H1 (cell line): Measurements from ENCODE around the gene SLC19A1. TPM values are rescaled to one million over a fixed set of nuclear protein-coding genes. Genes with fewer than 3 reads are reported as not detected.

Experiments used
- CTCF ChIA-PET: fragments of 300-600 bp; sonication (Branson Sonifier 250); formaldehyde crosslinking; loops from one replicate; lab custom pipeline; 2021; ENCODE audit not compliant: partially characterized antibody; lab: Charles Lee
- POLR2A ChIA-PET: fragments of 300-600 bp; sonication (Branson Sonifier 250); formaldehyde crosslinking; loops from one replicate; lab custom pipeline; 2021; ENCODE audit warnings: inconsistent platforms; ENCODE audit not compliant: partially characterized antibody; lab: Charles Lee
- DNase-seq, 2 experiments: peaks; one replicate each; pipeline versions ENCODE4 v3.0.0 to v3.0.0-alpha.2; 2010 to 2022; ENCODE audit warnings: low spot score in 2 of 2, low read depth in 1 of 2, mixed read lengths in 1 of 2
- FAIRE-seq: peaks from 2 replicates; lab custom pipeline; 2011; peaks lifted over from hg19 to GRCh38; lab: Jason Lieb, UNC
- H2AFZ ChIP-seq: 2 replicates; pipeline ENCODE4 v1.8.1; 2012; ENCODE audit warnings: low read length, inconsistent platforms
- H2AK5ac ChIP-seq: 2 replicates; pipeline ENCODE4 v1.6.1; 2013; ENCODE audit warnings: low read depth, low read length
- H2BK120ac ChIP-seq: replicated peaks from 2 replicates; pipeline ENCODE3; 2013; ENCODE audit warnings: low read depth, low read length, inconsistent platforms
- H2BK12ac ChIP-seq: 2 replicates; pipeline ENCODE4 v1.6.1; 2013; ENCODE audit warnings: low read depth, low read length
- H2BK15ac ChIP-seq: 2 replicates; pipeline ENCODE4 v1.6.1; 2013; ENCODE audit warnings: low read length
- H2BK20ac ChIP-seq: 2 replicates; pipeline ENCODE4 v1.6.1; 2013; ENCODE audit warnings: low read length
- H2BK5ac ChIP-seq: 2 replicates; pipeline ENCODE4 v1.6.1; 2013; ENCODE audit warnings: low read depth, low read length
- H3K14ac ChIP-seq: 2 replicates; pipeline ENCODE4 v1.6.1; 2013; ENCODE audit warnings: inconsistent platforms; ENCODE audit not compliant: insufficient read length
- H3K18ac ChIP-seq: 2 replicates; pipeline ENCODE4 v1.6.1; 2013; ENCODE audit warnings: low read length; ENCODE audit errors: extremely low read depth
- H3K23ac ChIP-seq: 2 replicates; pipeline ENCODE4 v1.6.1; 2013; ENCODE audit warnings: inconsistent platforms; ENCODE audit not compliant: insufficient read length
- H3K23me2 ChIP-seq: 2 replicates; pipeline ENCODE4 v1.6.1; 2013; ENCODE audit warnings: low read depth, low read length
- H3K27ac ChIP-seq: 2 replicates; pipeline ENCODE4 v1.6.1; 2011; ENCODE audit warnings: low read depth, low read length, inconsistent platforms
- H3K27me3 ChIP-seq, 4 experiments: replicated peaks in 1 of 4; 1 replicate in 1 of 4; 2 replicates in 3 of 4; pipeline versions ENCODE4 v1.6.1 to v1.8.1; 2011 to 2013; ENCODE audit warnings: low read length in 3 of 4, mild to moderate bottlenecking in 3 of 4, inconsistent platforms in 2 of 4, mixed read lengths in 2 of 4, moderate library complexity in 1 of 4; ENCODE audit not compliant: control insufficient read depth in 3 of 4, insufficient read depth in 3 of 4; ENCODE audit errors: extremely low read depth in 1 of 4
- H3K36me3 ChIP-seq, 4 experiments: 2 replicates each; pipeline versions ENCODE4 v1.6.1 to v1.8.1; 2011 to 2013; ENCODE audit warnings: mild to moderate bottlenecking in 4 of 4, low read length in 3 of 4, moderate library complexity in 2 of 4, control low read depth in 1 of 4, inconsistent platforms in 1 of 4; ENCODE audit not compliant: insufficient read depth in 4 of 4, control insufficient read depth in 2 of 4
- H3K4ac ChIP-seq: replicated peaks from 2 replicates; pipeline ENCODE3; 2013; ENCODE audit warnings: low read length, low read depth, mixed read lengths, inconsistent platforms; ENCODE audit not compliant: insufficient read length
- H3K4me1 ChIP-seq, 4 experiments: replicated peaks in 1 of 4; 1 replicate in 1 of 4; 2 replicates in 3 of 4; pipeline versions ENCODE4 v1.6.1 to v1.8.1; 2011 to 2013; ENCODE audit warnings: low read length in 3 of 4, inconsistent platforms in 2 of 4, mixed read lengths in 1 of 4; ENCODE audit not compliant: insufficient read depth in 4 of 4, control insufficient read depth in 3 of 4
- H3K4me2 ChIP-seq, 2 experiments: 2 replicates each; pipeline versions ENCODE4 v1.6.1 to v1.8.1; 2011 to 2013; ENCODE audit warnings: low read depth in 2 of 2, low read length in 2 of 2, control low read depth in 1 of 2, inconsistent platforms in 1 of 2, mild to moderate bottlenecking in 1 of 2; ENCODE audit not compliant: insufficient read depth in 1 of 2
- H3K4me3 ChIP-seq, 4 experiments: fragments of 200-600, 300-600 bp in 1 of 4; sonication (generic), shearing (Covaris generic), sonication (Bioruptor Twin) in 1 of 4; 2 replicates each; pipeline versions ENCODE4 v1.5.1 to v1.8.1; 2011 to 2016; ENCODE audit warnings: low read length in 4 of 4, low read depth in 3 of 4, control low read depth in 2 of 4, inconsistent platforms in 2 of 4, mild to moderate bottlenecking in 2 of 4, mixed read lengths in 1 of 4, moderate library complexity in 1 of 4; ENCODE audit not compliant: insufficient read depth in 2 of 4; ENCODE audit errors: extremely low read depth in 1 of 4
- H3K56ac ChIP-seq: replicated peaks from 2 replicates; pipeline ENCODE3; 2013; ENCODE audit warnings: low read depth, mild to moderate bottlenecking, mixed read lengths, low read length, inconsistent platforms; ENCODE audit not compliant: insufficient read length
- H3K79me1 ChIP-seq: 2 replicates; pipeline ENCODE4 v1.6.1; 2013; ENCODE audit warnings: low read depth, low read length, control low read depth
- H3K79me2 ChIP-seq, 2 experiments: 2 replicates each; pipeline versions ENCODE4 v1.6.1 to v1.8.1; 2012 to 2013; ENCODE audit warnings: low read length in 2 of 2, mild to moderate bottlenecking in 2 of 2, inconsistent platforms in 1 of 2; ENCODE audit not compliant: insufficient read depth in 2 of 2, control insufficient read depth in 1 of 2
- H3K9ac ChIP-seq, 4 experiments: replicated peaks in 1 of 4; 1 replicate in 1 of 4; 2 replicates in 3 of 4; pipeline versions ENCODE4 v1.6.1 to v1.8.1; 2011 to 2013; ENCODE audit warnings: low read depth in 3 of 4, low read length in 3 of 4, control low read depth in 2 of 4, mild to moderate bottlenecking in 2 of 4, moderate library complexity in 2 of 4, inconsistent platforms in 1 of 4; ENCODE audit errors: extremely low read depth in 1 of 4
- H3K9me3 ChIP-seq, 2 experiments: 2 replicates each; pipeline versions ENCODE4 v1.6.1 to v1.8.1; 2012 to 2013; ENCODE audit warnings: mild to moderate bottlenecking in 2 of 2, moderate library complexity in 2 of 2, control low read depth in 1 of 2, inconsistent platforms in 1 of 2, low read depth in 1 of 2, low read length in 1 of 2, mixed read lengths in 1 of 2; ENCODE audit not compliant: insufficient read depth in 2 of 2
- H4K20me1 ChIP-seq, 2 experiments: replicated peaks in 1 of 2; 2 replicates each; pipeline versions ENCODE3 to v1.8.1; 2011 to 2013; ENCODE audit warnings: inconsistent platforms in 2 of 2, low read length in 2 of 2, mild to moderate bottlenecking in 1 of 2; ENCODE audit not compliant: insufficient read depth in 2 of 2, control insufficient read depth in 1 of 2
- H4K5ac ChIP-seq: 2 replicates; pipeline ENCODE4 v1.6.1; 2013; ENCODE audit warnings: low read length, low read depth, mixed read lengths, inconsistent platforms; ENCODE audit not compliant: insufficient read length
- H4K8ac ChIP-seq: 2 replicates; pipeline ENCODE4 v1.8.0; 2013; ENCODE audit warnings: mild to moderate bottlenecking, moderate library complexity, low read length, inconsistent platforms; ENCODE audit not compliant: insufficient read depth; ENCODE audit errors: extremely low read depth
- H4K91ac ChIP-seq: replicated peaks from 2 replicates; pipeline ENCODE3; 2013; ENCODE audit warnings: low read length, mixed read lengths, inconsistent platforms; ENCODE audit not compliant: insufficient read length
- ATF3 ChIP-seq: IDR thresholded peaks from 2 replicates; pipeline ENCODE4 v1.6.1; 2011; ENCODE audit warnings: low read depth, mild to moderate bottlenecking, low read length; ENCODE audit not compliant: insufficient read depth
- MAFK ChIP-seq: IDR thresholded peaks from 2 replicates; pipeline ENCODE4 v1.6.1; 2012; ENCODE audit warnings: low read depth, mild to moderate bottlenecking, improper control_type of control experiment, low read length
- NANOG ChIP-seq: IDR thresholded peaks from 2 replicates; pipeline ENCODE4 v1.6.1; 2011; ENCODE audit warnings: low read length, low read depth, mild to moderate bottlenecking, inconsistent platforms; ENCODE audit not compliant: insufficient read depth, poor library complexity, severe bottlenecking
- NRF1 ChIP-seq: IDR thresholded peaks from 2 replicates; pipeline ENCODE4 v1.6.1; 2011; ENCODE audit warnings: mild to moderate bottlenecking, low read depth, low read length, improper control_type of control experiment
- POLR2AphosphoS5 ChIP-seq: IDR thresholded peaks from 2 replicates; pipeline ENCODE4 v1.6.1; 2011; ENCODE audit warnings: low read depth, low read length
- RBBP5 ChIP-seq: IDR thresholded peaks from 2 replicates; pipeline ENCODE4 v1.7.1; 2012; ENCODE audit warnings: low read depth, mild to moderate bottlenecking, inconsistent platforms, low read length, moderate library complexity, borderline replicate concordance
- RXRA ChIP-seq: IDR thresholded peaks from 2 replicates; pipeline ENCODE4 v1.6.1; 2011; ENCODE audit warnings: low read depth, mild to moderate bottlenecking, low read length, moderate library complexity; ENCODE audit not compliant: insufficient read depth
- SP1 ChIP-seq: IDR thresholded peaks from 2 replicates; pipeline ENCODE4 v1.6.1; 2011; ENCODE audit warnings: low read depth, low read length
- SP2 ChIP-seq: IDR thresholded peaks from 2 replicates; pipeline ENCODE4 v1.6.1; 2012; ENCODE audit warnings: mild to moderate bottlenecking, low read length, inconsistent platforms
- TEAD4 ChIP-seq: IDR thresholded peaks from 2 replicates; pipeline ENCODE4 v1.6.1; 2012; ENCODE audit warnings: low read depth, low read length, inconsistent platforms, mixed read lengths
- WGBS, 2 experiments: shearing (Covaris generic) in 1 of 2; methylation state at CpG; one replicate each; pipeline versions ENCODE4 v1.1.6 to v1.1.7; 2013 to 2015; ENCODE audit warnings: low lambda C conversion rate in 2 of 2, mixed read lengths in 2 of 2, inconsistent platforms in 1 of 2, low coverage in 1 of 2, missing lambda C conversion rate in 1 of 2; ENCODE audit not compliant: insufficient replicate concordance in 2 of 2, insufficient coverage in 1 of 2, insufficient read length in 1 of 2; ENCODE audit errors: extremely low coverage in 1 of 2, missing lambda C conversion rate in 1 of 2; 5-methylcytosine and 5-hydroxymethylcytosine counted together
- polyA plus RNA-seq, 7 experiments: library from polyadenylated mRNA; depleted of rRNA in 3 of 7; stranded (reverse) in 5 of 7; unstranded in 2 of 7; fragments of >200 nt in 5 of 7; fragments of 200-250 nt in 2 of 7; gene quantifications; 1 replicate in 5 of 7; 2 replicates in 1 of 7; 4 replicates in 1 of 7; pipeline versions ENCODE4 v1.2.1 to v1.2.3, GENCODE V29; 2011 to 2013; ENCODE audit warnings: missing spikeins in 2 of 7, mixed read lengths in 2 of 7
- total RNA-seq: library from RNA; stranded (reverse); fragmentation: NEBNext Ultra II Directional; extraction: Animal tissue kit (Norgen Biotek cat#: 25700); gene quantifications from 2 replicates; pipeline ENCODE4 v1.2.1, GENCODE V29; 2021

The SLC19A1 gene
- total and polyA plus RNA-seq, 2 of the 8 experiments (the other 6 are each of a cell fraction or from before 2014, with no cell fraction given) = 31.6 to 43.8 TPM

GRCh38 chr21:45510466-45510955 is 31.7 kb downstream of the SLC19A1 start:
- no peak overlapping the region for H2AK5ac ChIP-seq
- H3K4ac ChIP-seq = no peak overlapping the region
- H3K79me2 ChIP-seq = no peaks in the 10 kb centered on the region
- no peak for FAIRE-seq
- H4K20me1 ChIP-seq = peaks cover 8 to 32% of the 10 kb centered on the region in 2 experiments
- H3K27me3 ChIP-seq = no peaks in the 10 kb centered on the region
- no peaks in the 10 kb centered on the region for H3K79me1 ChIP-seq
- no peaks in the 10 kb centered on the region for H3K9me3 ChIP-seq
- no peak overlapping the region for H3K18ac ChIP-seq
- ChIA-PET POLR2A (interaction anchor here (0.6 to 2.6 kb wide), 3 partner anchors 16 to 714 kb away, joined by 3 to 8 read pairs (median 3); no protein-coding TSS in a partner anchor), CTCF (interaction anchor here (0.6 to 1.1 kb wide), 2 partner anchors 14 to 1200 kb away, joined by 3 read pairs; no protein-coding TSS in a partner anchor)
- H3K4me3 ChIP-seq = no peak overlapping the region
- no peak overlapping the region for H4K91ac ChIP-seq
- no peak for DNase-seq
- H2BK5ac ChIP-seq = no peak overlapping the region
- H3K14ac ChIP-seq = no peak overlapping the region
- no peak overlapping the region for H3K23ac ChIP-seq
- no peak overlapping the region for H3K27ac ChIP-seq
- H4K5ac ChIP-seq = no peak overlapping the region
- H3K23me2 ChIP-seq = peaks cover 6% of the 10 kb centered on the region; the same call in 1 of the 2 replicates
- peaks cover 0 to 40% (median 8%) of the 10 kb centered on the region in 4 experiments; a peak in 5 of 8 replicates for H3K36me3 ChIP-seq
- 79% methylated on average over 8 of the region's 11 CpGs; no CpG with 5 or more reads in 1 of the 2 experiments for whole genome bisulfite sequencing, 2 experiments
- no peak overlapping the region for H2BK12ac ChIP-seq
- no peaks in the 10 kb centered on the region; a peak in 1 of 7 replicates for H3K4me1 ChIP-seq
- H2BK15ac ChIP-seq = no peak overlapping the region
- no peak overlapping the region for H2AFZ ChIP-seq
- no peak overlapping the region for H3K9ac ChIP-seq
- no peak overlapping the region for H3K4me2 ChIP-seq
- no peak overlapping the region for H4K8ac ChIP-seq
- no peak overlapping the region for H3K56ac ChIP-seq
- H2BK20ac ChIP-seq = no peak overlapping the region
- no peak for TF ChIP-seq SP2
- TF ChIP-seq TEAD4 = no peak
- TF ChIP-seq RBBP5 = no peak
- TF ChIP-seq MAFK = no peak
- no peak for TF ChIP-seq RXRA
- TF ChIP-seq POLR2AphosphoS5 = no peak
- TF ChIP-seq NRF1 = no peak
- TF ChIP-seq ATF3 = no peak
- TF ChIP-seq NANOG = no peak
- no peak for TF ChIP-seq SP1
- TF ChIP-seq, all 59 proteins: peak for 0
- no peak overlapping the region for H2BK120ac ChIP-seq
